HepG2 (cell line): ENCODE results near the gene KDM3B. TPM values are rescaled to one million over a fixed set of nuclear protein-coding genes. Genes with fewer than 3 reads are reported as not detected.

ENCODE experiments used
- CENPX ChIP-seq: sonication (generic); formaldehyde crosslinking; IDR thresholded peaks from 2 replicates; pipeline ENCODE4 v1.9.0; 2021; ENCODE audit warnings: mild to moderate bottlenecking, missing genetic modification reagents, moderate library complexity
- JARID2 ChIP-seq: sonication (generic); formaldehyde crosslinking; IDR thresholded peaks from 2 replicates; pipeline ENCODE4 v1.8.1; 2023; ENCODE audit warnings: missing genetic modification reagents, inconsistent platforms; ENCODE audit not compliant: insufficient replicate concordance
- KAT2B ChIP-seq: fragments of 150-350 bp; IDR thresholded peaks from 2 replicates; pipeline ENCODE4 v1.6.1; 2014; ENCODE audit warnings: low read depth, low read length, borderline replicate concordance
- KDM5A ChIP-seq: fragments of 200-600 bp; sonication (generic); IDR thresholded peaks from 2 replicates; pipeline ENCODE4 v1.7.0; 2018; ENCODE audit warnings: antibody characterized with exemption, mild to moderate bottlenecking, low read length, borderline replicate concordance
- PHF20 ChIP-seq: sonication (generic); formaldehyde crosslinking; IDR thresholded peaks from 2 replicates; pipeline ENCODE4 v1.5.0; 2020; ENCODE audit warnings: mild to moderate bottlenecking, missing genetic modification reagents
- RAD51 ChIP-seq: fragments of 450-650 bp; IDR thresholded peaks from 2 replicates; pipeline ENCODE4 v1.6.1; 2016; ENCODE audit warnings: borderline replicate concordance
- SNRNP70 ChIP-seq: fragments of 200-400 bp; formaldehyde crosslinking; IDR thresholded peaks from 2 replicates; pipeline ENCODE4 v1.6.1; 2017; ENCODE audit warnings: mild to moderate bottlenecking, low read depth, low read length, moderate library complexity
- TP53 ChIP-seq: sonication (generic); formaldehyde crosslinking; conservative IDR thresholded peaks from 2 replicates; pipeline ENCODE4 v1.4.0; 2020; ENCODE audit warnings: missing genetic modification reagents
- ZBTB1 ChIP-seq: sonication (generic); formaldehyde crosslinking; IDR thresholded peaks from 2 replicates; pipeline ENCODE4 v1.4.0; 2020; ENCODE audit warnings: missing genetic modification reagents, borderline replicate concordance
- ZNF207 ChIP-seq: fragments of 450-650 bp; IDR thresholded peaks from 2 replicates; pipeline ENCODE4 v1.6.1; 2016; ENCODE audit warnings: antibody characterized with exemption, borderline replicate concordance
- ZNF230 ChIP-seq: sonication (generic); formaldehyde crosslinking; IDR thresholded peaks from 2 replicates; pipeline ENCODE4 v1.4.0; 2020; ENCODE audit warnings: mild to moderate bottlenecking, missing genetic modification reagents
- ZNF383 ChIP-seq: sonication (generic); formaldehyde crosslinking; IDR thresholded peaks from 2 replicates; pipeline ENCODE4 v1.4.0; 2020; ENCODE audit warnings: missing genetic modification reagents, mild to moderate bottlenecking, borderline replicate concordance
- ZNF615 ChIP-seq: sonication (generic); formaldehyde crosslinking; IDR thresholded peaks from 2 replicates; pipeline ENCODE4 v1.5.0; 2020; ENCODE audit warnings: mild to moderate bottlenecking, missing genetic modification reagents, borderline replicate concordance
- ZNF678 ChIP-seq: sonication (generic); formaldehyde crosslinking; IDR thresholded peaks from 2 replicates; pipeline ENCODE4 v1.4.0; 2020; ENCODE audit warnings: mild to moderate bottlenecking, missing genetic modification reagents
- ZNF713 ChIP-seq: sonication (generic); formaldehyde crosslinking; IDR thresholded peaks from 2 replicates; pipeline ENCODE4 v1.4.0; 2020; ENCODE audit warnings: mild to moderate bottlenecking, missing genetic modification reagents
- ZNF775 ChIP-seq: sonication (generic); formaldehyde crosslinking; IDR thresholded peaks from 2 replicates; pipeline ENCODE4 v1.4.0; 2020; ENCODE audit warnings: missing genetic modification reagents, mild to moderate bottlenecking, moderate library complexity, borderline replicate concordance
- ZSCAN21 ChIP-seq: sonication (generic); formaldehyde crosslinking; IDR thresholded peaks from 2 replicates; pipeline ENCODE4 v1.8.0; 2022; ENCODE audit warnings: mild to moderate bottlenecking, missing genetic modification reagents, moderate library complexity, borderline replicate concordance
- polyA plus RNA-seq, 8 experiments: library from polyadenylated mRNA; depleted of rRNA in 3 of 8; stranded (reverse) in 7 of 8; unstranded in 1 of 8; fragments of >200 nt; fragmentation: Illumina TruSeq in 4 of 8; extraction: Trizol in 4 of 8; gene quantifications; 2 replicates each; pipeline versions ENCODE4 v1.2.1 to v1.2.3, GENCODE V29; 2011 to 2016; ENCODE audit warnings: low read depth in 4 of 8, missing spikeins in 1 of 8, mixed read lengths in 1 of 8; ENCODE audit not compliant: insufficient read depth in 1 of 8
- total RNA-seq, 5 experiments: library from RNA; depleted of rRNA; stranded (reverse); fragments of >200 nt; fragmentation: Illumina TruSeq; extraction: Trizol; gene quantifications; 2 replicates each; pipeline ENCODE4 v1.2.3, GENCODE V29; 2016; ENCODE audit warnings: low read depth in 1 of 5
- TF ChIP-seq, protein P1 (sequence below): sonication (generic); formaldehyde crosslinking; IDR thresholded peaks from 2 replicates; pipeline ENCODE4 v1.4.0; 2020; ENCODE audit warnings: mild to moderate bottlenecking, missing genetic modification reagents
- TF ChIP-seq, protein P2 (sequence below): IDR thresholded peaks from 2 replicates; pipeline ENCODE4 v1.6.1; 2016; ENCODE audit warnings: missing biosample characterization, missing genetic modification reagents, low read depth
- TF ChIP-seq, protein P3 (sequence below): sonication (generic); formaldehyde crosslinking; IDR thresholded peaks from 2 replicates; pipeline ENCODE4 v1.4.0; 2020; ENCODE audit warnings: mild to moderate bottlenecking, missing genetic modification reagents
- TF ChIP-seq, protein P4 (sequence below): sonication (generic); formaldehyde crosslinking; IDR thresholded peaks from 2 replicates; pipeline ENCODE4 v1.4.0; 2020; ENCODE audit warnings: missing genetic modification reagents
- TF ChIP-seq, protein P5 (sequence below): sonication (generic); formaldehyde crosslinking; IDR thresholded peaks from 2 replicates; pipeline ENCODE4 v1.9.0; 2021; ENCODE audit warnings: missing genetic modification reagents, borderline replicate concordance

KDM3B gene
- total and polyA plus RNA-seq, 2 of the 13 experiments (the other 11 are each of a cell fraction or from before 2014, with no cell fraction given) = 19.7 to 34.3 TPM

DNA sequence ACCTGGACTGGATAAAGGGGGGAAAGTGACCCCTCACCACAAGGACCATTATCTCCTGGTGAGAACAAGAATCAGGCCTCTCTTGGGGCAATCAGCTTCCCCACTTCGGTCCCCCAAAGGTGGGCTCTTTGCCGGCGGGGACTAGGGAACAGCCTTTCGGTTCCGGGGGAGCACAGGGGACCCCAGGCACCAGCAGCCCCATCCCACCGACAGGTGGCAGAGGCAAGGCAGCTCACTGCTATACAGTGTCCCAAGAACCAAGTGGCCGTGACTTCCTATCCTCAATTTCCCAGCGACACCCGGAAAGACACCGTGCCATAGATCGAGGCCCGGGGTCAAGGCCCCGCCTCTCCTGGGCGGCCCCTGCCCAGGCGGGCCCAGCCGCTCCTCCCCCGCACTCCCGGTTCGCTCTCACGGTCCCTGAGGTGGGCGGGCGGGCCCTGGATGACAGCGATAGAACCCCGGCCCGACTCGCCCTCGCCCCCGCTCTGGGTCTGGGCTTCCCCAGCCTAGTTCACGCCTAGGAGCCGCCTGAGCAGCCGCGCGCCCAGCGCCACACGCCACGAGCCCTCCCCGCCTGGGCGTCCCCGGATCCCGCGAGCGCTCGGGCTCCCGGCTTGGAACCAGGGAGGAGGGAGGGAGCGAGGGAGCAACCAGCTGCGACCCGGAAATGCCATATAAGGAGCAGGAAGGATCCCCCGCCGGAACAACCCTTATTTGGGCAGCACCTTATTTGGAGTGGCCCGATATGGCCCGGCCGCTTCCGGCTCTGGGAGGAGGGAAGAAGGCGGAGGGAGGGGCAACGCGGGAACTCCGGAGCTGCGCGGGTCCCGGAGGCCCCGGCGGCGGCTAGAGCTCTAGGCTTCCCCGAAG is 112.1 kb downstream of the KDM3B start (continued):
- TF ChIP-seq TP53 (CRISPR knock-in tag) = no peak
- no peak for TF ChIP-seq ZNF713
- TF ChIP-seq ZNF230 (CRISPR knock-in tag) = peak; percentile 50; the same call in 1 of the 2 replicates
- peak; percentile 9; the same call in 1 of the 2 replicates for TF ChIP-seq ZSCAN21 (CRISPR knock-in tag)
- TF ChIP-seq ZNF678 = no peak
- 0 out of 2 replicates have a peak, but pooled peaks have one; percentile 39 for TF ChIP-seq PHF20
- TF ChIP-seq, protein P1, sequence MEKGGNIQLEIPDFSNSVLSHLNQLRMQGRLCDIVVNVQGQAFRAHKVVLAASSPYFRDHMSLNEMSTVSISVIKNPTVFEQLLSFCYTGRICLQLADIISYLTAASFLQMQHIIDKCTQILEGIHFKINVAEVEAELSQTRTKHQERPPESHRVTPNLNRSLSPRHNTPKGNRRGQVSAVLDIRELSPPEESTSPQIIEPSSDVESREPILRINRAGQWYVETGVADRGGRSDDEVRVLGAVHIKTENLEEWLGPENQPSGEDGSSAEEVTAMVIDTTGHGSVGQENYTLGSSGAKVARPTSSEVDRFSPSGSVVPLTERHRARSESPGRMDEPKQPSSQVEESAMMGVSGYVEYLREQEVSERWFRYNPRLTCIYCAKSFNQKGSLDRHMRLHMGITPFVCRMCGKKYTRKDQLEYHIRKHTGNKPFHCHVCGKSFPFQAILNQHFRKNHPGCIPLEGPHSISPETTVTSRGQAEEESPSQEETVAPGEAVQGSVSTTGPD (CRISPR knock-in tag) = no peak
- TF ChIP-seq, protein P2, sequence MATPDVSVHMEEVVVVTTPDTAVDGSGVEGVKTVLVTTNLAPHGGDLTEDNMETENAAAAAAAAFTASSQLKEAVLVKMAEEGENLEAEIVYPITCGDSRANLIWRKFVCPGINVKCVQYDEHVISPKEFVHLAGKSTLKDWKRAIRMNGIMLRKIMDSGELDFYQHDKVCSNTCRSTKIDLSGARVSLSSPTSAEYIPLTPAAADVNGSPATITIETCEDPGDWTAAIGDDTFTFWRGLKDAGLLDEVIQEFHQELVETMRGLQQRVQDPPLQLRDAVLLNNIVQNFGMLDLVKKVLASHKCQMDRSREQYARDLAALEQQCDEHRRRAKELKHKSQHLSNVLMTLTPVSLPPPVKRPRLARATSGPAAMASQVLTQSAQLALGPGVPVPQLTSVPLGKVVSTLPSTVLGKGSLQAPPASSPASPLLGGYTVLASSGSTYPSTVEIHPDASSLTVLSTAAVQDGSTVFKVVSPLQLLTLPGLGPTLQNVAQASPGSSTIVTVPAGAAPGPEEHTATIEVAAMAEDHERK (CRISPR knock-in tag) = no peak
- no peak for TF ChIP-seq RAD51
- TF ChIP-seq ZBTB1 (CRISPR knock-in tag) = no peak
- TF ChIP-seq JARID2 (CRISPR knock-in tag) = peak; percentile 26
- TF ChIP-seq KAT2B = no peak
- TF ChIP-seq, protein P3, sequence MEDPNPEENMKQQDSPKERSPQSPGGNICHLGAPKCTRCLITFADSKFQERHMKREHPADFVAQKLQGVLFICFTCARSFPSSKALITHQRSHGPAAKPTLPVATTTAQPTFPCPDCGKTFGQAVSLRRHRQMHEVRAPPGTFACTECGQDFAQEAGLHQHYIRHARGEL (CRISPR knock-in tag) = no peak; the same call in 1 of the 2 replicates
- TF ChIP-seq CENPX (CRISPR knock-in tag) = no peak
- no peak for TF ChIP-seq ZNF207
- TF ChIP-seq ZNF383 (CRISPR knock-in tag) = no peak
- TF ChIP-seq ZNF775 (CRISPR knock-in tag) = 0 out of 2 replicates have a peak, but pooled peaks have one; percentile 36
- no peak for TF ChIP-seq SNRNP70
- TF ChIP-seq, protein P4, sequence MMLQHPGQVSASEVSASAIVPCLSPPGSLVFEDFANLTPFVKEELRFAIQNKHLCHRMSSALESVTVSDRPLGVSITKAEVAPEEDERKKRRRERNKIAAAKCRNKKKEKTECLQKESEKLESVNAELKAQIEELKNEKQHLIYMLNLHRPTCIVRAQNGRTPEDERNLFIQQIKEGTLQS (CRISPR knock-in tag) = peak; percentile 38; the same call in 1 of the 2 replicates
- TF ChIP-seq, protein P5, sequence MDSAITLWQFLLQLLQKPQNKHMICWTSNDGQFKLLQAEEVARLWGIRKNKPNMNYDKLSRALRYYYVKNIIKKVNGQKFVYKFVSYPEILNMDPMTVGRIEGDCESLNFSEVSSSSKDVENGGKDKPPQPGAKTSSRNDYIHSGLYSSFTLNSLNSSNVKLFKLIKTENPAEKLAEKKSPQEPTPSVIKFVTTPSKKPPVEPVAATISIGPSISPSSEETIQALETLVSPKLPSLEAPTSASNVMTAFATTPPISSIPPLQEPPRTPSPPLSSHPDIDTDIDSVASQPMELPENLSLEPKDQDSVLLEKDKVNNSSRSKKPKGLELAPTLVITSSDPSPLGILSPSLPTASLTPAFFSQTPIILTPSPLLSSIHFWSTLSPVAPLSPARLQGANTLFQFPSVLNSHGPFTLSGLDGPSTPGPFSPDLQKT = peak; percentile 99; the same call in 1 of the 2 replicates
- TF ChIP-seq ZNF615 (CRISPR knock-in tag) = 0 out of 2 replicates have a peak, but pooled peaks have one; percentile 25
- TF ChIP-seq KDM5A = no peak; the same call in 1 of the 2 replicates
